Endothelial cell of umbilical vein (primary cell): ENCODE results near the gene CWF19L2.

ENCODE experiments used
- CTCF ChIP-seq, 2 donors: IDR thresholded peaks; 1 replicate in 1 of 2; 2 replicates in 1 of 2; pipeline ENCODE4 v1.5.1; 2011; ENCODE audit warnings: low read length in 2 of 2, mild to moderate bottlenecking in 2 of 2, moderate library complexity in 2 of 2, control low read depth in 1 of 2, inconsistent platforms in 1 of 2, low read depth in 1 of 2; ENCODE audit not compliant: insufficient read depth in 1 of 2; ENCODE audit errors: extremely low read depth in 1 of 2
- JUN ChIP-seq: IDR thresholded peaks from 2 replicates; pipeline ENCODE4 v1.6.1; 2011; ENCODE audit warnings: borderline replicate concordance, low read depth; ENCODE audit not compliant: insufficient read length, insufficient read depth
- MAX ChIP-seq: IDR thresholded peaks from 2 replicates; pipeline ENCODE4 v1.6.1; 2011; ENCODE audit not compliant: insufficient read depth, insufficient read length
- POLR2A ChIP-seq: IDR thresholded peaks from 2 replicates; pipeline ENCODE4 v1.6.1; 2012; ENCODE audit warnings: low read depth, mild to moderate bottlenecking, control low read depth, low read length
- POLR2AphosphoS5 ChIP-seq: IDR thresholded peaks from 2 replicates; pipeline ENCODE4 v1.6.1; 2012; ENCODE audit warnings: low read depth, mild to moderate bottlenecking, control low read depth, low read length, moderate library complexity; ENCODE audit not compliant: insufficient read depth

GRCh38 chr11:107473792-107474191 is 16.2 kb upstream of the CWF19L2 start:
- no peak for TF ChIP-seq CTCF (IDR thresholded peaks at IDR 0.05; ENCODE audit: extremely low read depth in 1 of 2, insufficient read depth in 1 of 2, low read depth in 1 of 2, low read length in 2 of 2)
- TF ChIP-seq POLR2A: no peak
- no peak for TF ChIP-seq POLR2AphosphoS5
- no peak for TF ChIP-seq JUN
- no peak for TF ChIP-seq MAX
